Measurements from ENCODE around the gene NET1. TPM values are rescaled to one million over a fixed set of nuclear protein-coding genes. Genes with fewer than 3 reads are reported as not detected.

NET1 gene
- total and polyA plus RNA-seq, 10 donors = 4.6 to 19.5 (median 11.1) TPM

DNA sequence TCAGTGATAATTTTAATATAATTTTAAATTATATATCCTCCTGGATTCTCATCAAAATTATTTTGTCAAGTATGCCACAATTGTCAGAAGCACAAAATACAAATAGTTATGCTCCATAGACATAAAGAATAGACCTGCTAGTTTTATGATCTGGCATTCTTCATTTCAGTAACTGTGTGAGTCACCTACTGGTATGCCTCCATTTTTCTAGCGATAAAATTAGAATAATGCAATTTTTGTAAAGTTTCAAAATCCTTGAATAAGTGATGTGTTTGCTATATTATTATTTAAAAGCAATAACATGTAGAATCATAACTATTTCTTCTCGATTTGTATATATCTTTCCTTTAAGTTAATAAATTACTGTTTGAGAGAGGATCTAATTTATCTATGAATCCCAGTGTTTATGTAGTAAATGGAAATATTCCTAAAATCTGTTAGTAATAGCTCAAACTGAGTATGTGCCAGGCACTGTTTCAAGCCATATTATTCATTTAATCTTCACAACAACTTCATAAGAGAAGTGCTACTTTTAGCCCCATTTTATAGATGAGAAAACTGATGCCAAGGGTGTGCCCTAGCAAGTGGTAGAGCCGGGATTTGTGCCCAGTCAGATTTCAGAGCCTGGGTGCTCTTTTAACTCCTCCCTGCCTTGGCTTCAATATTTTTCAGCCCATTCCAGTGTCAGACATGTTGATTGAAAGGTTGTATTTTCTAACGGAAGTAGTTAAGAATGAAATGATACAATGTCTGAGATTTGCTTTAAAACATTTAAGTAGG, 38.4 kb downstream of the NET1 start:
- H3K4me3 ChIP-seq = no peak overlapping the region
- H3K9me3 ChIP-seq = no peaks in the 10 kb centered on the region
- WGBS, 5 donors = 79 to 92% (median 87%) methylated on average over 4 of the region's 4 CpGs
- no peak for DNase-seq
- H3K4me1 ChIP-seq = peaks cover 0 to 40% (median 25%) of the 10 kb centered on the region in 6 donors
- TF ChIP-seq, protein P1, sequence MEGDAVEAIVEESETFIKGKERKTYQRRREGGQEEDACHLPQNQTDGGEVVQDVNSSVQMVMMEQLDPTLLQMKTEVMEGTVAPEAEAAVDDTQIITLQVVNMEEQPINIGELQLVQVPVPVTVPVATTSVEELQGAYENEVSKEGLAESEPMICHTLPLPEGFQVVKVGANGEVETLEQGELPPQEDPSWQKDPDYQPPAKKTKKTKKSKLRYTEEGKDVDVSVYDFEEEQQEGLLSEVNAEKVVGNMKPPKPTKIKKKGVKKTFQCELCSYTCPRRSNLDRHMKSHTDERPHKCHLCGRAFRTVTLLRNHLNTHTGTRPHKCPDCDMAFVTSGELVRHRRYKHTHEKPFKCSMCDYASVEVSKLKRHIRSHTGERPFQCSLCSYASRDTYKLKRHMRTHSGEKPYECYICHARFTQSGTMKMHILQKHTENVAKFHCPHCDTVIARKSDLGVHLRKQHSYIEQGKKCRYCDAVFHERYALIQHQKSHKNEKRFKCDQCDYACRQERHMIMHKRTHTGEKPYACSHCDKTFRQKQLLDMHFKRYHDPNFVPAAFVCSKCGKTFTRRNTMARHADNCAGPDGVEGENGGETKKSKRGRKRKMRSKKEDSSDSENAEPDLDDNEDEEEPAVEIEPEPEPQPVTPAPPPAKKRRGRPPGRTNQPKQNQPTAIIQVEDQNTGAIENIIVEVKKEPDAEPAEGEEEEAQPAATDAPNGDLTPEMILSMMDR (IDR thresholded peaks at IDR 0.05 in 8 of 11, conservative IDR thresholded peaks at IDR 0.05 in 3 of 11) = no peak
- TF ChIP-seq POLR2AphosphoS5 (IDR thresholded peaks at IDR 0.05) = no peak
- no peak for TF ChIP-seq POLR2A (IDR thresholded peaks at IDR 0.05)
- no peaks in the 10 kb centered on the region for H3K27me3 ChIP-seq (replicated peaks in 1 of 7)
- H3K36me3 ChIP-seq = peaks cover 2 to 40% (median 26%) of the 10 kb centered on the region in 6 donors
- intact Hi-C loops (cut with DNase I; ENCODE audit: low total_unique reads) = no loop called here
- H3K27ac ChIP-seq = no peak overlapping the region

DNA sequence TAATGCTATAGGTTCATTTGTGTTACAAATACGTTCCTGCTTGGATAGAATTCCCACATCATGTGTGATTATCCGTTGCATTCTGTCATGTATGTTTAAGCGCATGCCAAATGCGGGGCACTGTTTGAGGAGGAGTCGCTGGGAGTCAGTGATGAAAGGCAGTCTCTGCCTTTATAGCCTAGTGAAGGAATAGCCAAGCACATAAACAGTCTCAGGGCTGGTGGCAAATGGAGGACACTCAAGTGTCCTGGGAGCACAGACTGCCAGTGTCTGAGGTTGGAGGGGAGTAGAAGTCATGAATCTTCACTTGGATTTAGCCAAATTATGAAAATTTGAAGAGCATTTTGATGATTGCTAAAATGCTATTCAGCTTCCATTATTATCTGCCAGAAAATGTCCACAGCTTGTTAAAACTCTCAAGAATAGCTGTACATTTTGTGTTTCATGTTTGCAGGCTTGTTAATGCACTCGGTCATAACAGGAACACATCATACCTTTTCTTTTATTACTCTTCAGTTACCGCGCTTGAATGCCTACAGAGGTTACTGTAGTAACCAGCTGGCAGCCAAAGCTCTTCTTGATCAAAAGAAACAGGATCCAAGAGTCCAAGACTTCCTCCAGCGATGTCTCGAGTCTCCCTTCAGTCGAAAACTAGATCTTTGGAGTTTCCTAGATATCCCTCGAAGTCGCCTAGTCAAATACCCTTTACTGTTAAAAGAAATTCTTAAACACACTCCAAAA, 41.6 kb downstream of the NET1 start:
- no peak for DNase-seq
- intact Hi-C loops (cut with DNase I; ENCODE audit: low total_unique reads) = no loop called here
- no peak overlapping the region for H3K4me3 ChIP-seq
- no peak overlapping the region for H3K27ac ChIP-seq
- TF ChIP-seq POLR2A (IDR thresholded peaks at IDR 0.05) (no peak), POLR2AphosphoS5 (IDR thresholded peaks at IDR 0.05) (no peak)
- TF ChIP-seq, protein P1 (IDR thresholded peaks at IDR 0.05 in 8 of 11, conservative IDR thresholded peaks at IDR 0.05 in 3 of 11) = no peak
- peaks cover 2 to 63% (median 38%) of the 10 kb centered on the region in 6 donors for H3K36me3 ChIP-seq
- WGBS, 5 donors = 92 to 96% (median 94%) methylated on average over 13 of the region's 13 CpGs
- H3K4me1 ChIP-seq = peaks cover 0 to 9% (median 0%) of the 10 kb centered on the region in 6 donors
- H3K27me3 ChIP-seq (replicated peaks in 1 of 7) = no peaks in the 10 kb centered on the region
- H3K9me3 ChIP-seq = no peaks in the 10 kb centered on the region

DNA sequence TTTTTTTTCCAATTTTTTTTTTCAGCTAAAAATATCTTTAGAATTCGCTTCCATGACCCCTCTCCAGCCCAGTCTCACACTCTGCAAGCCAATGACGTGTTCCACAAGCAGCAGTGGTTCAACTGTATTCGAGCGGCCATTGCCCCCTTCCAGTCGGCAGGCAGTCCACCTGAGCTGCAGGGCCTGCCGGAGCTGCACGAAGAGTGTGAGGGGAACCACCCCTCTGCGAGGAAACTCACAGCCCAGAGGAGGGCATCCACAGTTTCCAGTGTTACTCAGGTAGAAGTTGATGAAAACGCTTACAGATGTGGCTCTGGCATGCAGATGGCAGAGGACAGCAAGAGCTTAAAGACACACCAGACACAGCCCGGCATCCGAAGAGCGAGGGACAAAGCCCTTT, 44.2 kb downstream of the NET1 start:
- intact Hi-C loops (cut with DNase I; ENCODE audit: low total_unique reads) = no loop called here
- no peak for TF ChIP-seq POLR2A (IDR thresholded peaks at IDR 0.05)
- TF ChIP-seq, protein P1 (IDR thresholded peaks at IDR 0.05 in 8 of 11, conservative IDR thresholded peaks at IDR 0.05 in 3 of 11) = no peak
- no peak for TF ChIP-seq POLR2AphosphoS5 (IDR thresholded peaks at IDR 0.05)
- H3K27me3 ChIP-seq (replicated peaks in 1 of 7) = no peaks in the 10 kb centered on the region
- H3K4me3 ChIP-seq = no peak overlapping the region
- H3K36me3 ChIP-seq = peaks cover 2 to 77% (median 38%) of the 10 kb centered on the region in 6 donors
- H3K4me1 ChIP-seq = peaks cover 0 to 4% (median 0%) of the 10 kb centered on the region in 6 donors
- no peaks in the 10 kb centered on the region for H3K9me3 ChIP-seq
- WGBS, 5 donors = 93 to 97% (median 96%) methylated on average over 12 of the region's 12 CpGs
- no peak overlapping the region for H3K27ac ChIP-seq
- DNase-seq = no peak

DNA sequence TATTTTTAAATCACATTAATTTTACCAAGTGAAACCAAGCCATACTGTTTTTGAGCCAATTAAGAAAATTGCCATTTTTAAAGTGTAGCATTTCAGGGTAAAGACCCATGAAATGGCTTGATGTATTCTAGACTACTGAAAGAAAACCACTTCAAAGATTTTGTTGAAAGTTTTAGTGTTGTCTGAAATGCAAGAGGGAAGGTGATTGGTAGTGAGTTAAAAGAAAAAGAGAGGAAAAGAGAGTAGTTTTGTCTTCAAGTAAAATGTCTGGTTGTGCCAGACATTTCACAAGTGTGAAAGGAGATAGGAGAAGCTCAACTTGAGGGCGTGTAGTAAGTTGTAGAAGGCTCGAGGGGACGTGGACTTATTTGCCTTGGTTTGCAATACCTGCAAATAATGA, 45.4 kb downstream of the NET1 start:
- Histone ChIP-seq H3K4me3 (no peak overlapping the region), H3K9me3 (no peaks in the 10 kb centered on the region), H3K4me1 (peaks cover 0 to 13% (median 2%) of the 10 kb centered on the region in 6 donors), H3K27ac (no peak overlapping the region), H3K36me3 (peaks cover 2 to 68% (median 37%) of the 10 kb centered on the region in 6 donors), H3K27me3 (replicated peaks in 1 of 7) (no peaks in the 10 kb centered on the region)
- intact Hi-C loops (cut with DNase I; ENCODE audit: low total_unique reads) = no loop called here
- WGBS, 5 donors = 85 to 91% (median 87%) methylated on average over 3 of the region's 3 CpGs
- no peak for DNase-seq
- TF ChIP-seq POLR2AphosphoS5 (IDR thresholded peaks at IDR 0.05) (no peak), POLR2A (IDR thresholded peaks at IDR 0.05) (no peak)
- TF ChIP-seq, protein P1 (IDR thresholded peaks at IDR 0.05 in 8 of 11, conservative IDR thresholded peaks at IDR 0.05 in 3 of 11) = no peak
